Fibroblast of skin of back (primary cell): ENCODE data around the gene GRB10.

ENCODE experiments used
- DNase-seq: peaks from one replicate; pipeline ENCODE4 v3.0.0-alpha.2; 2013

Gene GRB10

GRCh38 chr7:50652400-50653125 is 130.1 kb downstream of the GRB10 start:
- peak; percentile 21 for DNase-seq

- no peak for DNase-seq
Observed at GRCh38 chr7:50651271-50651989, 131.3 kb downstream of the GRB10 start.

- DNase-seq, result no peak
Observed at GRCh38 chr7:50650057-50650664, 132.5 kb downstream of the GRB10 start.

- DNase-seq, result no peak
Observed at GRCh38 chr7:50649259-50649885, 133.3 kb downstream of the GRB10 start.

GRCh38 chr7:50648570-50649169 is 134.0 kb downstream of the GRB10 start:
- DNase-seq, result no peak

GRCh38 chr7:50648076-50648475 is 134.6 kb downstream of the GRB10 start:
- DNase-seq, result no peak

- no peak for DNase-seq
Observed at GRCh38 chr7:50647286-50647980, 135.3 kb downstream of the GRB10 start.

- DNase-seq, result no peak
Observed at GRCh38 chr7:50646069-50646468, 136.6 kb downstream of the GRB10 start.

- no peak for DNase-seq
Observed at GRCh38 chr7:50645186-50645585, 137.5 kb downstream of the GRB10 start.

GRCh38 chr7:50644586-50644985 is 138.1 kb downstream of the GRB10 start:
- no peak for DNase-seq

GRCh38 chr7:50644114-50644513 is 138.6 kb downstream of the GRB10 start:
- DNase-seq, result no peak

GRCh38 chr7:50641442-50642405 is 141.0 kb downstream of the GRB10 start:
- DNase-seq, result no peak

- DNase-seq, result no peak
Observed at GRCh38 chr7:50640779-50641178, 141.9 kb downstream of the GRB10 start.

- no peak for DNase-seq
Observed at GRCh38 chr7:50640256-50640655, 142.4 kb downstream of the GRB10 start.

GRCh38 chr7:50637725-50638643 is 144.7 kb downstream of the GRB10 start:
- no peak for DNase-seq

- DNase-seq, result no peak
Observed at GRCh38 chr7:50634378-50634777, 148.3 kb downstream of the GRB10 start.

- peak; percentile 47 for DNase-seq
Observed at GRCh38 chr7:50633414-50633710, 149.3 kb downstream of the GRB10 start.

GRCh38 chr7:50632561-50633413 is 149.9 kb downstream of the GRB10 start:
- peak; percentile 48 for DNase-seq

- no peak for DNase-seq
Observed at GRCh38 chr7:50631639-50632038, 151.1 kb downstream of the GRB10 start.
